ENCODE data around the gene AGTRAP. TPM values are rescaled to one million over a fixed set of nuclear protein-coding genes. Genes with fewer than 3 reads are reported as not detected.

Gene AGTRAP
- total RNA-seq, 2 donors from 2014 or later: 18.2 to 34.9 TPM

DNA sequence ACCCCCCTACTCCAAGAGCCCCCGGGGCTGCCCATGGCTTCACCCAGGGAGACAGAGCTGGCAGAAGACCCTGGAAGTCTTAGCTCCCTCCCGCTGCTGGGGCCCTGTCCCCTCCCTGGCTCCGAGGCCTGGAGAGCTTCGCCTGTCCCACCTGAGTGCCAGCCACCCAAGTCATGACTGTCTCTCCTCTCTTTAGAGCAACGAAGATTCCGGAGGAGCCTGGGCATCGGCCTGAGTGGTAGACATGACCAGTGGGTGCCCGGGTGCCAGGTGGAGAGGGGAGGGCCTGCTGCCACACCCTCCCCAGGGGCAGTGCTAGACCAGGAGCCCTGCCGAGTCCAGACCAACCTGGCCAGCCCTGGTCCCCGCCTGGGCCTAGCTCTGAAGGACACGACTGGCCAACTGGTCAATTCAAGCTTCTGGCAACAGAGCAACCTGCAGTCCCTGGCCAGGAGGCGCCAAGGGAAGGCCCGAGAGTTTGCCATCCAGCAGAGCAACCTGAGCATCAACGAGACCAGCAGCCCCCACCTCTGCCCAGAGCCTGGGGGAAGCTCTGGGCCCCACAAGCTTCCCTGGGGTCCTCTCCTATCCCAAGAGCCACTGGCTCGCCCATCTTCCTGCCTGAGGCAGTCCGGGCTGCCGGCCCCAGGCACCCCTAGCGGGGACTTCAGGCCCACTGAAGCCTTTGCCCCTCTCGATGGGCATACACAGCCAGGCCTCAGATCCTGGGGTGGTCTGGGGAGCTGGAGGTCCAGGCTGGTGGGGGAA, 29.9 kb downstream of the AGTRAP start:
- Histone ChIP-seq H3K4me1 (no peaks in the 10 kb centered on the region), H3K9me3 (no peaks in the 10 kb centered on the region), H3K27me3 (no peaks in the 10 kb centered on the region), H3K4me3 (no peak overlapping the region), H3K27ac (no peak overlapping the region), H3K36me3 (no peaks in the 10 kb centered on the region), H3K9ac (ENCODE audit: low read depth in 2 of 2, low read length in 2 of 2) (no peak overlapping the region)
- no peak for DNase-seq
- intact Hi-C loops (cut with DNase I): no loop called here
- TF ChIP-seq, protein P1, sequence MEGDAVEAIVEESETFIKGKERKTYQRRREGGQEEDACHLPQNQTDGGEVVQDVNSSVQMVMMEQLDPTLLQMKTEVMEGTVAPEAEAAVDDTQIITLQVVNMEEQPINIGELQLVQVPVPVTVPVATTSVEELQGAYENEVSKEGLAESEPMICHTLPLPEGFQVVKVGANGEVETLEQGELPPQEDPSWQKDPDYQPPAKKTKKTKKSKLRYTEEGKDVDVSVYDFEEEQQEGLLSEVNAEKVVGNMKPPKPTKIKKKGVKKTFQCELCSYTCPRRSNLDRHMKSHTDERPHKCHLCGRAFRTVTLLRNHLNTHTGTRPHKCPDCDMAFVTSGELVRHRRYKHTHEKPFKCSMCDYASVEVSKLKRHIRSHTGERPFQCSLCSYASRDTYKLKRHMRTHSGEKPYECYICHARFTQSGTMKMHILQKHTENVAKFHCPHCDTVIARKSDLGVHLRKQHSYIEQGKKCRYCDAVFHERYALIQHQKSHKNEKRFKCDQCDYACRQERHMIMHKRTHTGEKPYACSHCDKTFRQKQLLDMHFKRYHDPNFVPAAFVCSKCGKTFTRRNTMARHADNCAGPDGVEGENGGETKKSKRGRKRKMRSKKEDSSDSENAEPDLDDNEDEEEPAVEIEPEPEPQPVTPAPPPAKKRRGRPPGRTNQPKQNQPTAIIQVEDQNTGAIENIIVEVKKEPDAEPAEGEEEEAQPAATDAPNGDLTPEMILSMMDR (IDR thresholded peaks at IDR 0.05): no peak

DNA sequence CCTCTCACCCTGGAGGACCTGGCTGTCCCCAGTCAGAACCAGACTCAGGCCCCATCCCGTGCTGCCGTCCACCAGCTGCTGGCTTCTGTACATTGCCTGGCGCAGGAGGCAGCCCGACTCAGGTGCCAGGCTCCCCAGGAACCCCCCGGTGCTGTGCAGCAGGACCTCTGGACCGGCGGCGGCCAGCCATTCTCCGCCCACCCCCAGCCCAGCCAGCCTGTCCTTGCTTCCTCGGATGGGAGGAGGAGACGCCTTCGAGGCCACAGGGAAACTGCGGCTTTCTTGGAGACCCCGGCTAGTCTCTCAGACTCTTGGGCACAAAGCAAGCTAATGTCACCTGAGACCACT, 30.5 kb downstream of the AGTRAP start:
- H3K27me3 ChIP-seq: no peaks in the 10 kb centered on the region
- no peak overlapping the region for H3K4me3 ChIP-seq
- no peak for DNase-seq
- TF ChIP-seq, protein P1 (IDR thresholded peaks at IDR 0.05): no peak
- intact Hi-C loops (cut with DNase I): no loop called here
- H3K9me3 ChIP-seq: no peaks in the 10 kb centered on the region
- H3K36me3 ChIP-seq: no peaks in the 10 kb centered on the region
- no peaks in the 10 kb centered on the region for H3K4me1 ChIP-seq
- no peak overlapping the region for H3K9ac ChIP-seq (ENCODE audit: low read depth in 2 of 2, low read length in 2 of 2)
- H3K27ac ChIP-seq: no peak overlapping the region

DNA sequence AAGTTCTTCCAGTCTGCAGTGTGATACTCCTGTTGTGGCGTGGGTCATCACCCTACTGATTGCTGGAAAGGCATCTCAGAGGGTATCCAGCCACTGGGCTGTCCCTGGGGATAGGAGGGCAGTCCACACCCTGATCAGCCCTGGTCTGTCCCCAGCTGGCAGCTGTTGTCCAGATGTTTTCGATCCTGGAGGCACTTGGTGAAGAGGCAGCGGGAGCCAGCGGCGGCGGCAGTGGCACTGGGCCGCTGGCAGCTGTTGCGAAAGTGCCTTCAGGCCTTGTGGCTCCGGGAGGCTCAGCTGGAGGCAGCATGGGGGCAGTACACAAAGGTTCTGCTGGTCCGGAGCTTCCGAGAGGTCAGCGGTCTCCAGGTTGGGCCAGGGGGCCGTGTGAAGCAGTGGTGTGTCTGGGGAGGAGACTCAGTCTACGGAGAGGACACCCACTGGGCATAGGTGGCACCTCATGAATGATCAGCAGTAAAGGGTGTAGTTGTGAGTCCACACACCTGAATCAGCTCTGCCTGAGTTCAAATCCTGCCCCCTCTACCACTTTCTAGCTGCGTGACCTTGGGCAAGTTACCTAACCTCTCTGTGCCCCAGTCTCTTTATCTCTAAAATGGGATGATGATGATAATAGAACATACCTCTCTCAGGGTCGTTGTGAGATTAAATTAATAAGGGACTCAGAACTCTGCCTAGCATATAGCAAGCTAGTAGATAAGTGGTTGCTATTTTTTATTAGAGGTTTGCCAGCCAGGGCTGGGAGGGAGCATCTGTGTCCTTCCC, 32.2 kb downstream of the AGTRAP start:
- no peaks in the 10 kb centered on the region for H3K9me3 ChIP-seq
- no peaks in the 10 kb centered on the region for H3K4me1 ChIP-seq
- no peaks in the 10 kb centered on the region for H3K27me3 ChIP-seq
- TF ChIP-seq, protein P1 (IDR thresholded peaks at IDR 0.05): no peak
- intact Hi-C loops (cut with DNase I): no loop called here
- DNase-seq: no peak
- H3K36me3 ChIP-seq: no peaks in the 10 kb centered on the region
- no peak overlapping the region for H3K4me3 ChIP-seq
- no peak overlapping the region for H3K27ac ChIP-seq
- H3K9ac ChIP-seq (ENCODE audit: low read depth in 2 of 2, low read length in 2 of 2): no peak overlapping the region

DNA sequence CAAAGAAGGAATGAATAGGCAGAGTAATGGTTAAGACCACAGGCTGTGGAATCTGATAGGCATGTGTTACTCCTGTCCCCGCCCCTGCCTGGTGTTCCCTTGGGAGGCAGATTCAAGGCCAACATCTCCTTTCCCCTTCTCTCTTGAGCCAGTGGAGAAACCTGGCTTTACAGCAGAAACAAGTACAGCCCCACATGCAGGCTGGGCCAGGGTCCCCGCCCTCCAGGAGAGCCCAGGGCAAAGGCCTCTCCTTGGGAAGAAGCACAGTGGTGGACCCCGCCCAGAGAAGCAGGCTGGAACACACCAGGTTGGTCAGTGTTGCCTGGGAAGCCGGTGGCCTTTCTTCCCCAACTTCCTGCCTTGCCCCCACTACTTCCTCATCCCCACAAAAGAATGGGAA, 32.9 kb downstream of the AGTRAP start:
- no peak for DNase-seq
- no peak overlapping the region for H3K4me3 ChIP-seq
- intact Hi-C loops (cut with DNase I): no loop called here
- H3K36me3 ChIP-seq: no peaks in the 10 kb centered on the region
- no peak overlapping the region for H3K9ac ChIP-seq (ENCODE audit: low read depth in 2 of 2, low read length in 2 of 2)
- no peaks in the 10 kb centered on the region for H3K9me3 ChIP-seq
- no peaks in the 10 kb centered on the region for H3K4me1 ChIP-seq
- no peak overlapping the region for H3K27ac ChIP-seq
- TF ChIP-seq, protein P1 (IDR thresholded peaks at IDR 0.05): no peak
- no peaks in the 10 kb centered on the region for H3K27me3 ChIP-seq

DNA sequence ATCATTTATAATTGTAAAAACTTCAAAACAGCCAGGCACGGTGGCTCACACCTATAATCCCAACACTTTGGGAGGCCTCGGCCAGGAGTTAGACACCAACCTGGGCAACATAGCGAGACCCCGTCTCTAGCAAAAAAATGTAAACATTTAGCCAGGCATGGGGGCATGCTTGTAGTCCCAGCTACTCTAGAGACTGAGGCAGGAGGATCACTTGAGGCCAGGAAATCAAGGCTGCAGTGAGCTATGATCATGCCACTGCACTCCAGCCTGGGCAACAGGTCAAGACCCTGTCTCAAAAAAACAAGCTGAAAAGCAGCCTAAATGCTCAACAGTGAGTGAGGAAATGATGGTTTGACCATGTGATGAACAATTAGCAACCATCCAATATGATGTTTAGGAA, 33.3 kb downstream of the AGTRAP start:
- H3K27me3 ChIP-seq: no peaks in the 10 kb centered on the region
- no peaks in the 10 kb centered on the region for H3K9me3 ChIP-seq
- intact Hi-C loops (cut with DNase I): no loop called here
- no peak for DNase-seq
- H3K36me3 ChIP-seq: no peaks in the 10 kb centered on the region
- H3K9ac ChIP-seq (ENCODE audit: low read depth in 2 of 2, low read length in 2 of 2): no peak overlapping the region
- no peak overlapping the region for H3K4me3 ChIP-seq
- TF ChIP-seq, protein P1 (IDR thresholded peaks at IDR 0.05): no peak
- no peaks in the 10 kb centered on the region for H3K4me1 ChIP-seq
- H3K27ac ChIP-seq: no peak overlapping the region
